GM19193 (cell line): ENCODE data around the gene CSF3.

Source experiments
- POLR2A ChIP-seq: IDR thresholded peaks from 4 replicates; pipeline ENCODE4 v1.6.1; 2011; ENCODE audit not compliant: insufficient read depth, insufficient read length; ENCODE audit errors: extremely low read depth

CSF3 gene

GRCh38 chr17:40018211-40019121 is 3.2 kb downstream of the CSF3 start:
- TF ChIP-seq POLR2A = no peak

- no peak for TF ChIP-seq POLR2A
Observed at GRCh38 chr17:40019140-40019991, 4.1 kb downstream of the CSF3 start.

GRCh38 chr17:40020146-40020545 is 4.9 kb downstream of the CSF3 start:
- no peak for TF ChIP-seq POLR2A

DNA sequence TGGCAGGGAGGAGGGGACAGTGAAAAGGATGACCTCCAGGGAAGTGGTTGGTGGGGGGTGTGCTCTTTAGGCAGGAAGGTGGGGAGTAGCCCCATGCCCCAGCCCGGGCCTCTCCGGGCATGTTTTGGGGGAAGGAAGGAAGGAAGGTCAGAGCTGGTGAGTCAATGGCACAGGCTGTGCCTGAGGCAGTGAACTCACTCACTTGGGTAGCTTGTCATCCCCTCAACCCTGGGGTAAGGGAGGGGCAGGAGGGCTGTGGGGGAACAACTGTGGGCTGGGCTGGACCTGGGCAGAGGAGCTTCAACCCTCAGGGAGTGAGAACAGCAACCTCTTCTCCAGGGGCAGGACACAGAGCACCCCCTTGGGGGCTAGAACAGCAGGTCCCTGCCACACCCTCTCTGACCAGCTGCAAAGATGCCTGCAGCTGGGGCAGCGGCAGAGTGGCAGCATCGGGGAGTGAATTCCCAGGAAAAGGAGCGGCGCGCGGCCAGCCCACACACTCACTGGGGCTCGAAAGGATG is 6.3 kb downstream of the CSF3 start:
- TF ChIP-seq POLR2A = no peak

GRCh38 chr17:40022497-40022896 is 7.3 kb downstream of the CSF3 start:
- TF ChIP-seq POLR2A = no peak

DNA sequence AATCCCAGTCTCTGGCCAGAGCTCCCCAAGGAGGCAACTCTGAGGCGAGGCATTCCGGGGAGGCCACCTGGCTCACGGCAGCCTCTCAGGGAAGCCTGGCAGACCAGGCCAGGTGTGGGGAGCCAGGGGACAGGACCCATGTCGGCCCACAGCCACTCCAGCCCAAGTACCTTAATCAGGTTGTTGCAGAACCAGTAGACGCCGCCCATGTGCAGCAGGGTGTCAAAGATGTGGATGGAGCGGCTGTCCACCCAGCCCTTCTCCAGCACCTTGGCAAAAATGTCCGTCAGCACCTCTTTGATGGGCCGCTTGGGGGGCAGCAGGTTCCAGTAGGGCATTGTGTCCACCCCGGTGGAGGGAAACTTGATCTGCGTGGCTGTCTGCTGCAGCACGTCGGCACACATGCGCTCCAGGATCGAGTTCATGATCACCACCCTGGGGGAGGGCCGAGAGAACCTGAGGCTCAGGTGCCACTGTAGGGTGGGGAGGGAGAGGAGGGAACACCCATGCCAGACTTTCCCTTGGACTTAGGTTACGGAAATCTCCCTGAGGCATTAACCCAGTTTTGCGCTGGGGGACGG is 7.8 kb downstream of the CSF3 start:
- TF ChIP-seq POLR2A = no peak

DNA sequence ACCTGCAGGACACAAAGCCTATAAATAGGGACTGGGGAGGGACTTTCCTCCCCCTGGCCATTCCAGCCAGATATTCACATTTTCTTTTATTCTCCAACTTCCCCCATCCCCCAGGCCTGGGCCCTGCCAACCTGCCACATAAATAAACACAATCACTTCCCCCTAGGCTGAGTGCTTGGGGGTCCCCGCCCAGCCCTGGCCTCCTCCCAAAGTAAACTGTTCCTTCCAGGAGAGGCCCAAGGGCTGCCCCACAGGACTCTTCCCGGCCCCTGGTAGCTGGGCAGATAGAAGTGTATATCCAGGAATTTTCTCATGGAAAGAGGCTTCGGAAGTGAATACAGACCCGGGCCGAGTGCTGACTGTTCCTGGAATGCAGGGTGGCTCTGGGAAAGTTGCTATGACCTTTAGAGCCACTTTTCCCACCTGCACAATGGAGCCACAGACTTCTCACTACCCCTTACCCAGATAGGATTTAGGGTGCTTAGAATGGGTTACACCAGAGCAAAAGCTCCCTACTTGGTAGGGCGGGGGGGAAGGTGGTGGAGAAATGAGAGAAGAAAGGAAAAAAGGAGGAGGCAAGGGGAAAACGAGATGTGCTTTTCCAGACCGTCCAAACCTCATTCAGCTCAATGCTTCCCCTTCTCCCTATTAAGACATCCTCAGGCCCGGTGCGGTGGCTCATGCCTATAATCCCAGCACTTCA is 8.5 kb downstream of the CSF3 start:
- TF ChIP-seq POLR2A = no peak

- no peak for TF ChIP-seq POLR2A
Observed at GRCh38 chr17:40024901-40025300, 9.7 kb downstream of the CSF3 start.

DNA sequence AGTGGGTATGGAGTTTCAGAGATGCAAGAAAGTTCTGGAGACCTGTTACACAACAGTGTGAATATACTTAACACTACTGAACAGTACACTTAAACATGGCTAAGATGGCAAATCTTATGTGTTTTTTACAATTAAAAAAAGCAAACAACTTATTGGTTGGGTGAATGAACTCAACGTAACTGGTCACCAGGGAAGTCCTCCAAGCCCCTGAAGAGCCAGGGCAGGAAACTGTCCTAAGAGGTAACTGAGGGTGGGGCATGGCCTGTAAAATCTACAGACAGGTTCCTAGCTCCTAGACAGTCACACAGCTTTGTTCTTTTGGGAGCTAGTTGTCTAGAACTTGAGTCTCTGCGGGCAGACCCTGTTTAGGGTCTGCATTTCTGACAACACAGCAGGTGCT is 10.3 kb downstream of the CSF3 start:
- TF ChIP-seq POLR2A = no peak

DNA sequence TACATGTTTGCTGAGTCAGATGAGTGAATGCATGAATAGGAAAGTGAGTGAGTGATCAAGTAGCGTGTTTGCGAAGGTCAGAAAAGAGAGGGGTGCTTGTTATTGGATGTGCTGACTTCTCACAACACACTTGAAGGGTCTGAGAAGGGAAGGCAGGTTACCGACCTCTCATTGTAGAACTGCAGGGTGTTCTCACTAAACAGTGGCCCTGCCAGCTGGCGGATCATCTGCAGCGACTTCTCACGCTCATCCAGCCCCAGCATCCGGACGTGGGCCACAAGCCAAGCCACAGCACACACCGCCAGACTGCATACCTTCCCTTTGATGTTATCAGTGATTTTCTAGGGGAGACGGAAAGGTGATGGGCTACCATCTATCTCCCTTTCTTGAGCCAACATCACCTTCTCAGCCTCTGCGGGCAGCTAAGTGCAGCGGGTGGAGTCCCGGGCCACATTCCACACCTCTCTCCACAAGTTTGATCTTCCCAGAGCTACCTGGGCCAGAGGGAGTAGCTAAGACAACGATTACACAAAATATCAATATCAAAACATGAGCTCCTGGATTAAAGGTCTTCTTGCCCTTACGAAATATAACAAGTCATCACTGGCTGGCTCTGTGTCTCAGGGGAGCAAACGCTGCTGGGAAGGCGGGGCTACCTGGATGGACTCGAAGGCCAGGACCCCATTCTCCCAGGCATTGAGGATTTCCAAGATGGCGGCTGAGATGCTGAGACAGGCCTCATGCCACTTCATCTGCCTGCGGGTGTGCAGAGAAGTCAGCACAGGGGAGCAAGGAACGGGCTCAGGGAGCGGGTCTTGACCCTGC is 11.0 kb downstream of the CSF3 start:
- TF ChIP-seq POLR2A = no peak

- TF ChIP-seq POLR2A = no peak
Observed at GRCh38 chr17:40026816-40027613, 11.8 kb downstream of the CSF3 start.

DNA sequence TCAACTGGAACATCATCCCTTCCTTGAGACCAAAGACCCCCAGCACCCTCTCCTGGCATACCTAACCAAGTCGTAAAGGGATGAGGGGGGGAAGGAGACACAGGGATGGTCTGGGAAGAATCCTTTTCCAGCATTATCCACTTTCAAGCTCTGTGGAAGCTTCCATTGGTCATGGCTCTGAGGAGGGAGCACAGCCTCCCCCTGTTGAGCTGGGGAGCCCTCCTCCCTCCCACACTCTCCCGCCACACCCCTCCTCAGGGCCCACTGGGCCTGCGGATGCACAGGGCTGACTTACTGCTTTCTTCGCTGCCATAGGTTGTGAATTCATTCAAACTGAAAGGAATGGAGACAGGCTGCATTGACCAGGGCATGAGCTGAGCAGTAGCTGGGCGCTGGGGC is 12.4 kb downstream of the CSF3 start:
- no peak for TF ChIP-seq POLR2A

DNA sequence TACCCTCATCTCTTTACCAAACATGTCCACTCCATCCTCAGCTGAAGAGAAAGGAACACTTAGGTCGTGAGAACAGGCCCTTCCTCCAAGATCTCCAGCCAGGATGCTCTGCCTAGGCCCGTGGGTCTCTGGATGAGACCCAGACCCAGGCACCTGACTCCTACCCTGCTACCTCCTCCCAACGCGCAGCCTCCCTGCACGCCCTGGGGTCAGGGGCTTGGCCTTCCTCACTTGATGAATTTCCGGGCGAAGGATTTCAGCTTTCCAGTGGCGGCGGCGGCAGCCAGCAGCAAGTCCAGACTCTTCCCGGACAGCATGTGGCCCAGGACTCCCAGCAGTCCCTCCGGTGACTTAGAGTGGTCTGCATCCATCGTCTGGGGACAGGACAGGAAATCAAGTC is 13.4 kb downstream of the CSF3 start:
- no peak for TF ChIP-seq POLR2A

- no peak for TF ChIP-seq POLR2A
Observed at GRCh38 chr17:40031706-40032105, 16.5 kb downstream of the CSF3 start.
